GM19025 (cell line): ENCODE results near the gene SAAL1.

Experiments used
- ATAC-seq: cut with Tn5 transposase; IDR thresholded peaks from one replicate; pipeline ENCODE4 v1.9.1; 2021; ENCODE audit warnings: mild to moderate bottlenecking, low read depth, moderate library complexity; ENCODE audit not compliant: unreplicated experiment

SAAL1 gene

GRCh38 chr11:18088966-18089365 is 16.9 kb downstream of the SAAL1 start:
- no peak for ATAC-seq

GRCh38 chr11:18088366-18088765 is 17.5 kb downstream of the SAAL1 start:
- ATAC-seq, result no peak

GRCh38 chr11:18081551-18081950 is 24.3 kb downstream of the SAAL1 start:
- no peak for ATAC-seq

GRCh38 chr11:18080451-18080850 is 25.4 kb downstream of the SAAL1 start:
- no peak for ATAC-seq

- no peak for ATAC-seq
Measured at GRCh38 chr11:18078909-18079308, 27.0 kb downstream of the SAAL1 start.

- ATAC-seq, result no peak
Measured at GRCh38 chr11:18075444-18075843, 30.4 kb downstream of the SAAL1 start.

GRCh38 chr11:18071098-18071705 is 34.7 kb downstream of the SAAL1 start:
- ATAC-seq, result no peak

GRCh38 chr11:18067372-18067771 is 38.5 kb downstream of the SAAL1 start:
- ATAC-seq, result no peak

- ATAC-seq, result no peak
Measured at GRCh38 chr11:18066626-18067025, 39.3 kb downstream of the SAAL1 start.

- no peak for ATAC-seq
Measured at GRCh38 chr11:18065572-18065971, 40.3 kb downstream of the SAAL1 start.

GRCh38 chr11:18064450-18065054 is 41.3 kb downstream of the SAAL1 start:
- ATAC-seq, result no peak

- ATAC-seq, result no peak
Measured at GRCh38 chr11:18063862-18064434, 41.9 kb downstream of the SAAL1 start.

GRCh38 chr11:18063125-18063524 is 42.8 kb downstream of the SAAL1 start:
- no peak for ATAC-seq

- no peak for ATAC-seq
Measured at GRCh38 chr11:18061351-18061750, 44.5 kb downstream of the SAAL1 start.

- ATAC-seq, result no peak
Measured at GRCh38 chr11:18056561-18057181, 49.2 kb downstream of the SAAL1 start.

GRCh38 chr11:18054511-18055103 is 51.3 kb downstream of the SAAL1 start:
- no peak for ATAC-seq

- no peak for ATAC-seq
Measured at GRCh38 chr11:18050848-18051247, 55.0 kb downstream of the SAAL1 start.

- no peak for ATAC-seq
Measured at GRCh38 chr11:18046116-18046777, 59.6 kb downstream of the SAAL1 start, which contains the start of gene TPH1. Gene TPH1 (minus strand): TSS chr11:18046269. CDS start chr11:18040762, 5,507 bp downstream.

- no peak for ATAC-seq
Measured at GRCh38 chr11:18036456-18036855, 69.4 kb downstream of the SAAL1 start.
